Measurements from ENCODE around the gene PLB1. TPM values are rescaled to one million over a fixed set of nuclear protein-coding genes. Genes with fewer than 3 reads are reported as not detected.

The PLB1 gene
- polyA plus RNA-seq, 3 donors = 1.2 to 1.7 (median 1.4) TPM

DNA sequence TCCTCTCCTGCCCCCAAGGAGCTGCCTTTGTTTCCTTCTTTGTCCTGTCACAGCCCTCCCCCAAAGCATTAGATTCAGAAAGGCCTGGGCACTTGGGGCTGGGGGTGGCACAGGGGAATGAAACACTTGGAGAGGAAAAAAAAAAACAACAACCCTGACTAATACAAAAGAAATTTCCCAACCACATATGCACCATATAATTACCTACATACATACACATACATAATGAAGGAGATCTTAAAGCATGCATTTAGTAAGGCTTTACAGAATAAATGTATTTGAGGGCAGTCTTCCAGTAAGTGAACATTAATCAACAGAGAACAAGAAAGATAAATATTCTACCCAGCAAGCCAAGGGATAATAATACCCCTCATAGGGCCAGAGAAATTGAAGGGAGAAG is 185.7 kb downstream of the PLB1 start:
- DNase-seq (ENCODE audit: low read depth in 3 of 3, low spot score in 2 of 3) = no peak

- DNase-seq (ENCODE audit: low read depth in 3 of 3, low spot score in 2 of 3) = no peak
Observed at GRCh38 chr2:28683100-28683706, 187.3 kb downstream of the PLB1 start.

DNA sequence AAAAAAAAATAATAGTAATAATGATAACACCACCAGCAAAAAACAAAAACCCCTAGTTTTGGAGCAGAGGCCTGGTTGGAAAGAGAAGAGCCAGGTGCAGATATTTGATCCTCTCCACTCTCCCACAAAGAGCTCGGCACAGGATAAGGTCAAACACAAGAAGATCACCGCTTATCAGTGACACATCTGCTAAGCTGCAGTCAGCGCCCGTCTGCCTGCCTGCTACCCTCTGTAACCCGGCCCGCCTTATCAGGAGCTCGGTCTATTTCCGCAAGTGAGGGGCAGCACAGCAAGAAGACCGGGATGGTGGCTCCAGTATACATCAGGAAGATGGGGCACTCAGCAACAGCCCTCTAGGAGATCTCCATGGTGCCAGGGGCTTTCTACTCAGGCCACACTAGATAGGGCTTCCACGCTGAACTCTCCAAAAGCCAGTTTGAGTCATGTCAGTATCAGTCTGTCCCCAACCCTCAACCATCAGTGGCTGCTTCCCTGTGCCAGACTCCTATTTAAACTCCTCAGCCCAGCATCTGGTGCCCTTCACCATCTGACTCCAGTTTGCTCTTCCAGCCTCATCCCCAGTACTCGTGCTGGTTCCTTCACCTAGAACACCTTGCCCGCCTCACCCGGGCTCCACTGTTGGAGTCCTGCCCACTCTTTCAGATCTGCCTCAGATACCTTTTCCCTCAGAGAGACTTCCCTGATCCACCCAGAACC is 188.4 kb downstream of the PLB1 start:
- DNase-seq (ENCODE audit: low read depth in 3 of 3, low spot score in 2 of 3) = no peak

GRCh38 chr2:28687171-28687570 is 191.3 kb downstream of the PLB1 start:
- DNase-seq (ENCODE audit: low read depth in 3 of 3, low spot score in 2 of 3) = no peak

DNA sequence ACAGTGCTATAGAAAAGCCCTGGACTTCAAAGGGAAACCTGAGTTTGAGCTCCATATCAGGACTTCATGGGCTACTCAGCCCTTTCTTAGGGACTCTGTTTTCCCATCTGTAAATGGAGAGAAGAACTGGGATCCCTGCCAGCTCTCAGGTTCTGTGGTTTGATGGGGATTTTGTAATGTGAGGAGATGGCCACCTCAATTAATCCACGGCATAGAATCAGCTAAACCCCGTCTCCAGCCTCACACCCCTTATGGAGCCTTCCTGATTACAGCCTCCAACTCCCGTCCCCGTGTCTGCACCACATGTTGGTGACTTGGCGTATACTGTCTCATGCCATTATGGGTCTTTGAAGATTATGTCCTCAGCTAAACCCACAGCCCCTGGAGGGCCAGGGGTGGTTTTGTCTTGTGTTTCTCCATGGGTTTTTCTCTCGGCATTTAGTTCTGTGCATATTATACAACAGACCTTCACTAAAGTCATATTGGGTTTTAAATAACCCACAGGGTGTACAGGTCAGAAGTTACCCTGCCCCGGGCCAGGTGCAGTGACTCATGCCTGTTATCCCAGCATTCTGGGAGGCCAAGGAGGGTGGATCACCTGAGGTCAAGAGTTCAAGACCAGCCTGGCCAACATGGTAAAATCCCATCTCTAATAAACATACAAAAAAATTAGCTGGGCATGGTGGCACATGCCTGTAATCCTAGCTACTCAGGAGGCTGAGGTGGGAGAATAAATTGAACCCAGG is 192.0 kb downstream of the PLB1 start:
- no peak for DNase-seq (ENCODE audit: low read depth in 3 of 3, low spot score in 2 of 3)

DNA sequence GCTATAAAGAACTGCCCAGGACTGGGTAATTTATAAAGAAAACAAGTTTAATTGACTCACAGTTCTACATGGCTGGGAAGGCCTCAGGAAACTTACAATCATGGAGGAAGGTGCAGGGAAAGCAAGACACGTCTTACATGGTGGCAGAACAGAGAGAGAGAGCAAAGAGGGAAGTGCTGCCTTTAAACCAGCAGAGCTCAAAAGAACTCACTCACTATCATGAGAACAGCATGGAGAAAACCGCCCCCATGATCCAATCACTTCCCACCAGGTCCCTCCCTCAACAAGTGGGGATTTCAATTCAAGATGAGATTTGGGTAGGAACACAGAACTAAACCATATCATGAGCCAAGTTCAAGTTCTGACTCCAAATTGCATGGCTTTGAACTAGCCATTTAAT is 193.0 kb downstream of the PLB1 start:
- no peak for DNase-seq (ENCODE audit: low read depth in 3 of 3, low spot score in 2 of 3)

DNA sequence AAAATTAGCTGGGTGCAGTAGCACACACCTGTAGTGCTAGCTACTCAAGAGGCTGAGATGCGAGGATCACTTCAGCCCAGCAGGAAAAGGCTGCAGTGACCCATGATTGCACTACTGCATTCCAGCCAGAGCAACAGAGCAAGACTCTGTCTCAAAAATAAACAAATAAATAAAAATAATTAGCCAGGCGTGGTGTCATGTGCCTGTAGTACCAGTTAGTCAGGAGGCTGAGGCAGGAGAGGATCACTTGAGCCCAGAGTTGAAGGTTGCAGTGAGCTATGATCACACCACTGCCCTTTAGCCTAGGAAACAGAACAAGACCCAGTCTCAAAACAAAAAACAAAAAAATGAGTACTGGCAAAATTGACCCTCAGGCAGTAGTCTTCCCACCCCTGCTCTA is 193.9 kb downstream of the PLB1 start:
- no peak for DNase-seq (ENCODE audit: low read depth in 3 of 3, low spot score in 2 of 3)

GRCh38 chr2:28692411-28692810 is 196.6 kb downstream of the PLB1 start:
- no peak for DNase-seq (ENCODE audit: low read depth in 3 of 3, low spot score in 2 of 3)

DNA sequence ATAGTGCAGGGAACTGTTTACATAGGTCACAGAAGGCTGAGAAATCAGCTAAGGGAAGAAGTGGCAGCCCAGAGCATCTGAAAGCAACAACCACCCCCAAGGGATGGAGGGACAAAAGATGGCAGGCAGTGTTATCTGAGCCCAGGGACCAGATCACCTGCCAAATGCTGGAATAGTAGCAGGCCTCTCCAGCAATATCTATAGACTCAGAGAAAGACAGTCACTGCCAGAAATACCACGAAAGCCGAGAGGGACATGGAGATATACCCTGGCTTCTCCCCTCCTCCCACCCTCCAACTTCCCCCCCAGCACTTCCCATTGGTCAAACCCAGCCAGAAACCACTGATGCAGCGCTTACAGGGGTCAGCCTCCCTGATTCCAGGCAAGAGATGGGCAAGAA is 197.4 kb downstream of the PLB1 start:
- DNase-seq (ENCODE audit: low read depth in 3 of 3, low spot score in 2 of 3) = no peak

Other genes with a start within 250 kb of the PLB1 start
- 10 to 100 TPM; 19.6 to 25.7 (median 24.7) TPM for gene FOSL2, start 103.2 kb upstream of the PLB1 start, polyA plus RNA-seq (ENCODE audit: insufficient read length in 3 of 3)